Fibroblast of lung (primary cell): ENCODE results near the gene ELL. TPM values are rescaled to one million over a fixed set of nuclear protein-coding genes. Genes with fewer than 3 reads are reported as not detected.

ENCODE experiments used
- DNase-seq, 2 donors: peaks; one replicate each; pipeline versions ENCODE4 v3.0.0 to v3.0.0-alpha.2; 2010; ENCODE audit warnings: low read depth in 2 of 2
- H2AFZ ChIP-seq: 2 replicates; pipeline ENCODE4 v1.5.1; 2012; ENCODE audit warnings: low read length, control low read depth, inconsistent platforms
- H3K27ac ChIP-seq: 2 replicates; pipeline ENCODE4 v1.5.1; 2011; ENCODE audit warnings: low read length, control low read depth; ENCODE audit not compliant: insufficient read depth
- H3K27me3 ChIP-seq: 2 replicates; pipeline ENCODE4 v1.5.1; 2011; ENCODE audit warnings: mild to moderate bottlenecking, low read length; ENCODE audit not compliant: control insufficient read depth, insufficient read depth
- H3K36me3 ChIP-seq: 2 replicates; pipeline ENCODE4 v1.5.1; 2011; ENCODE audit warnings: low read length; ENCODE audit not compliant: control insufficient read depth, insufficient read depth
- H3K4me1 ChIP-seq: 2 replicates; pipeline ENCODE4 v1.5.1; 2011; ENCODE audit warnings: low read length; ENCODE audit not compliant: control insufficient read depth, insufficient read depth; ENCODE audit errors: extremely low read depth
- H3K4me2 ChIP-seq: 2 replicates; pipeline ENCODE4 v1.5.1; 2011; ENCODE audit warnings: low read length, control low read depth; ENCODE audit not compliant: insufficient read depth; ENCODE audit errors: extremely low read depth
- H3K4me3 ChIP-seq, 4 experiments: fragments of 200-600 bp in 1 of 4; sonication (generic) in 1 of 4; replicated peaks in 1 of 4; 2 replicates each; pipeline ENCODE4 v1.5.1; 2011 to 2016; ENCODE audit warnings: low read length in 4 of 4, low read depth in 3 of 4, mild to moderate bottlenecking in 3 of 4, control low read depth in 2 of 4, inconsistent platforms in 1 of 4, mixed read lengths in 1 of 4; ENCODE audit not compliant: insufficient read depth in 1 of 4; ENCODE audit errors: control extremely low read depth in 1 of 4
- H3K79me2 ChIP-seq: 2 replicates; pipeline ENCODE4 v1.5.1; 2012; ENCODE audit warnings: mild to moderate bottlenecking, low read length, inconsistent platforms; ENCODE audit not compliant: control insufficient read depth, insufficient read depth
- H3K9ac ChIP-seq: 2 replicates; pipeline ENCODE4 v1.5.1; 2011; ENCODE audit warnings: mild to moderate bottlenecking, low read length, control low read depth; ENCODE audit not compliant: insufficient read depth
- H3K9me3 ChIP-seq: 2 replicates; pipeline ENCODE4 v1.5.1; 2012; ENCODE audit warnings: low read depth, low read length; ENCODE audit not compliant: control insufficient read depth, insufficient read depth
- H4K20me1 ChIP-seq: 2 replicates; pipeline ENCODE4 v1.5.1; 2011; ENCODE audit warnings: low read length; ENCODE audit not compliant: control insufficient read depth, insufficient read depth; ENCODE audit errors: extremely low read depth
- CTCF ChIP-seq, 2 donors: IDR thresholded peaks in 1 of 2; conservative IDR thresholded peaks in 1 of 2; 1 replicate in 1 of 2; 2 replicates in 1 of 2; pipeline ENCODE4 v1.5.1; 2011 to 2012; ENCODE audit warnings: low read length in 2 of 2, control low read depth in 1 of 2, inconsistent platforms in 1 of 2, low read depth in 1 of 2, mild to moderate bottlenecking in 1 of 2
- EZH2 ChIP-seq: IDR thresholded peaks from 2 replicates; pipeline ENCODE4 v1.5.1; 2012; ENCODE audit warnings: low read length, control low read depth, mild to moderate bottlenecking; ENCODE audit errors: missing control alignments
- polyA plus RNA-seq, 2 donors: library from polyadenylated mRNA; depleted of rRNA in 1 of 2; stranded (reverse) in 1 of 2; unstranded in 1 of 2; fragments of >200 nt; gene quantifications; 2 replicates each; pipeline ENCODE4 v1.2.1, GENCODE V29; 2011 to 2012; ENCODE audit warnings: missing spikeins in 1 of 2
- total RNA-seq: library from RNA; depleted of rRNA; stranded (reverse); fragments of >200 nt; gene quantifications from 2 replicates; pipeline ENCODE4 v1.2.1, GENCODE V29; 2014

The ELL gene
- total and polyA plus RNA-seq, 2 donors (not counting 1 experiment from before 2014, with no cell fraction given), result 4.4 to 18.7 TPM

GRCh38 chr19:18539372-18539771 lies 17.5 kb upstream of the ELL start:
- H3K9me3 ChIP-seq, result no peaks in the 10 kb centered on the region
- TF ChIP-seq EZH2, result no peak
- no peak for TF ChIP-seq CTCF (conservative IDR thresholded peaks at IDR 0.05 in 1 of 2, IDR thresholded peaks at IDR 0.05 in 1 of 2; ENCODE audit: low read depth in 1 of 2, low read length in 2 of 2)
- H3K27ac ChIP-seq, result no peak overlapping the region
- no peak overlapping the region for H3K9ac ChIP-seq
- H3K27me3 ChIP-seq, result no peaks in the 10 kb centered on the region
- peaks cover 27% of the 10 kb centered on the region for H3K36me3 ChIP-seq
- DNase-seq, result no peak
- no peaks in the 10 kb centered on the region for H4K20me1 ChIP-seq
- no peak overlapping the region for H3K4me3 ChIP-seq
- H3K4me2 ChIP-seq, result no peak overlapping the region
- no peak overlapping the region for H2AFZ ChIP-seq
- H3K4me1 ChIP-seq, result peaks cover 4% of the 10 kb centered on the region
- H3K79me2 ChIP-seq, result peaks cover 15% of the 10 kb centered on the region

GRCh38 chr19:18538115-18538514 lies 16.2 kb upstream of the ELL start:
- Histone ChIP-seq H3K4me3 (no peak overlapping the region), H3K4me1 (peaks cover 2% of the 10 kb centered on the region), H3K9ac (no peak overlapping the region), H2AFZ (no peak overlapping the region), H4K20me1 (no peaks in the 10 kb centered on the region), H3K27ac (no peak overlapping the region), H3K27me3 (no peaks in the 10 kb centered on the region), H3K4me2 (no peak overlapping the region), H3K79me2 (peaks cover 15% of the 10 kb centered on the region), H3K36me3 (peaks cover 30% of the 10 kb centered on the region), H3K9me3 (no peaks in the 10 kb centered on the region)
- no peak for DNase-seq
- no peak for TF ChIP-seq CTCF (conservative IDR thresholded peaks at IDR 0.05 in 1 of 2, IDR thresholded peaks at IDR 0.05 in 1 of 2; ENCODE audit: low read depth in 1 of 2, low read length in 2 of 2)

GRCh38 chr19:18537431-18537830 lies 15.6 kb upstream of the ELL start:
- Histone ChIP-seq H3K4me1 (peaks cover 2% of the 10 kb centered on the region), H3K9me3 (no peaks in the 10 kb centered on the region), H2AFZ (no peak overlapping the region), H3K4me2 (no peak overlapping the region), H3K79me2 (peaks cover 12% of the 10 kb centered on the region), H4K20me1 (no peaks in the 10 kb centered on the region), H3K9ac (no peak overlapping the region), H3K4me3 (no peak overlapping the region), H3K36me3 (peaks cover 31% of the 10 kb centered on the region), H3K27ac (no peak overlapping the region), H3K27me3 (no peaks in the 10 kb centered on the region)
- TF ChIP-seq EZH2 (no peak), CTCF (conservative IDR thresholded peaks at IDR 0.05 in 1 of 2, IDR thresholded peaks at IDR 0.05 in 1 of 2; ENCODE audit: low read depth in 1 of 2, low read length in 2 of 2) (no peak)
- DNase-seq, result no peak
